GM10266 (cell line): ENCODE results near the gene PROSER2.

Experiments used
- DNase-seq: peaks from one replicate; pipeline ENCODE4 v3.0.0; 2012; ENCODE audit errors: extremely low spot score
- TF ChIP-seq, protein P1 (sequence below): IDR thresholded peaks from 2 replicates; pipeline ENCODE4 v1.5.1; 2012; ENCODE audit warnings: mild to moderate bottlenecking, low read depth; ENCODE audit not compliant: control insufficient read depth, insufficient read depth; ENCODE audit errors: missing control alignments

PROSER2 gene

DNA sequence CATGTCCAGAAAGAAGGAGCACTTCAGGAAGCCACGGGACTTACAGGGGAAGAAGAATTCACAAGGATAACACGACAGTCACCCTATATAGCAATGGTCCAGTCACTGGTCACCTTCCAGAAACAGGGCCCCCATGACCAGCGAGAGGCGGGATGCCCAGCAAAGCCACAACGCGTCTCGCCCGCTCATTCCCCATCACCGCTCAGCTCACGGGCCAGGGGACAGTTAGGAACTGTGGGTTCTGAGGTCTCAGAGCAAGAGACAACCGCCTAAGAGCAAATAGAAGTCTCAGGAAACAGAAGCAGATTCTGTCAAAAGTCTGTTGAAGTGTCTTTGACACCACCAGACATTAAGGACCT is 71.9 kb downstream of the PROSER2 start:
- DNase-seq: no peak
- TF ChIP-seq, protein P1, sequence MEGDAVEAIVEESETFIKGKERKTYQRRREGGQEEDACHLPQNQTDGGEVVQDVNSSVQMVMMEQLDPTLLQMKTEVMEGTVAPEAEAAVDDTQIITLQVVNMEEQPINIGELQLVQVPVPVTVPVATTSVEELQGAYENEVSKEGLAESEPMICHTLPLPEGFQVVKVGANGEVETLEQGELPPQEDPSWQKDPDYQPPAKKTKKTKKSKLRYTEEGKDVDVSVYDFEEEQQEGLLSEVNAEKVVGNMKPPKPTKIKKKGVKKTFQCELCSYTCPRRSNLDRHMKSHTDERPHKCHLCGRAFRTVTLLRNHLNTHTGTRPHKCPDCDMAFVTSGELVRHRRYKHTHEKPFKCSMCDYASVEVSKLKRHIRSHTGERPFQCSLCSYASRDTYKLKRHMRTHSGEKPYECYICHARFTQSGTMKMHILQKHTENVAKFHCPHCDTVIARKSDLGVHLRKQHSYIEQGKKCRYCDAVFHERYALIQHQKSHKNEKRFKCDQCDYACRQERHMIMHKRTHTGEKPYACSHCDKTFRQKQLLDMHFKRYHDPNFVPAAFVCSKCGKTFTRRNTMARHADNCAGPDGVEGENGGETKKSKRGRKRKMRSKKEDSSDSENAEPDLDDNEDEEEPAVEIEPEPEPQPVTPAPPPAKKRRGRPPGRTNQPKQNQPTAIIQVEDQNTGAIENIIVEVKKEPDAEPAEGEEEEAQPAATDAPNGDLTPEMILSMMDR: no peak

DNA sequence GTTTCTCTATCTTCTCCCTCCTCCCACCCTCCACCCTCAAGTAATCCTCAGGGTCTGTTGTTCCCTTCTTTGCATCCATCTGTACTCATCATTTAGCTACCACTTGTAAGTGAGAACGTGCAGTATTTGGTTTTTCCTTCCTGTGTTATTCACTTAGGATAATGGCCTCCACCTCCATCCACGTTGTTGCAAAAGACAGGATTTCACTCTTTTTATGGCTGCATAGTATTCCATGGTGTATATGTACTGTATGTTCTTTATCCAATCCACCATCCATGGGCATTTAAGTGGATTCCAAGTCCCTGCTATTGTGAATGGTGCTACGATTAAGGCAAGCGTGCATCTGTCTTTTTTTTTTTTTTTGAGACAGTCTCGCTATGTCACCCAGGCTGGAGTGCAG is 72.4 kb downstream of the PROSER2 start:
- TF ChIP-seq, protein P1: no peak
- DNase-seq: no peak

DNA sequence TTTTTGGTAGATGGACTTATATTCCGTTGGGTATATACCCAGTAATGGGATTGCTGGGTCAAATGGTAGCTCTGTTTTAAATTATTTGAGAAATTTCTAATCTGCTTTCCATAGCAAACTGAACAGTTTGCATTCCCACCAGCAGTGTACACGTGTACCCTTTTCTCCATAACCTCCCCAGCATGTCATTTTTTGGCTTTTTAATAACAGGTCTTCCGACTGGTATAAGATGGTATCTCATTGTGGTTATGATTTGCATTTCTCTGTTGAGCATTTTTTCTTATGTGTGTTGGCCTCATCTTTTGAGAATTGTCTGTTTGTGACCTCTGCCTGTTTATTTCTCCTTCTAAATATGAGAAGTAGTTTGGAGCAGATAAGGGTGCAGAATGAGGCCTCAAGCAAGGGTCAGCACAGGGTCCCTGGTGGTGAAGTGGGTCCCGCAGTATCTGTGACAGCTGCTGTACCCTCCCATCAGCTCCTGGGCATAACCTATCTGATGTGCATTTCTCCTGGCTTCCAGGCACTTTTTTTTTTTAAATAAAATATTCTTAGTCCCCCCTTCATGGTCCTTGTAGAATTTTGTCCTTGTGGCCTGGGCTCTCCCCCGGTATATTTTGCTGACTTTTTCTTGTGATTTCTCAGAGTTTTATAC is 73.5 kb downstream of the PROSER2 start:
- DNase-seq: no peak

DNA sequence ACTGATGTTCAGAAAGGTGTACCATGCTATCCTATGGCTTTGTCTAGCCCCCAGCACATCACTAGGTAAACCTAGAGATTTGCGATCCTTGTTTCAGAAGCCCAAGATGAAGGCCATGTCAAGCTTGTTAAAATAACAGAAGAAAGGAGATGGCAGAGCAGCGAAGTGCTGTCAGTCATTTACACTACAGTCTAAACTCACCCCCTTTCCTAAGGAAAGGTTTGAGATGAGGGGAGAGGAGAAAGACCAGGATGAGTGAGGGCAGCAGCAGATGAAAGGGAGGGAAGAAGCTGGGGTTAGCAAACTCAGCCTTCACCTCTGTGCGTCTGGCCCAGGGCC is 74.8 kb downstream of the PROSER2 start:
- no peak for DNase-seq
- TF ChIP-seq, protein P1: no peak

More for the DNA sequence above, 73.5 kb downstream of the PROSER2 start:
- TF ChIP-seq, protein P1: no peak

DNA sequence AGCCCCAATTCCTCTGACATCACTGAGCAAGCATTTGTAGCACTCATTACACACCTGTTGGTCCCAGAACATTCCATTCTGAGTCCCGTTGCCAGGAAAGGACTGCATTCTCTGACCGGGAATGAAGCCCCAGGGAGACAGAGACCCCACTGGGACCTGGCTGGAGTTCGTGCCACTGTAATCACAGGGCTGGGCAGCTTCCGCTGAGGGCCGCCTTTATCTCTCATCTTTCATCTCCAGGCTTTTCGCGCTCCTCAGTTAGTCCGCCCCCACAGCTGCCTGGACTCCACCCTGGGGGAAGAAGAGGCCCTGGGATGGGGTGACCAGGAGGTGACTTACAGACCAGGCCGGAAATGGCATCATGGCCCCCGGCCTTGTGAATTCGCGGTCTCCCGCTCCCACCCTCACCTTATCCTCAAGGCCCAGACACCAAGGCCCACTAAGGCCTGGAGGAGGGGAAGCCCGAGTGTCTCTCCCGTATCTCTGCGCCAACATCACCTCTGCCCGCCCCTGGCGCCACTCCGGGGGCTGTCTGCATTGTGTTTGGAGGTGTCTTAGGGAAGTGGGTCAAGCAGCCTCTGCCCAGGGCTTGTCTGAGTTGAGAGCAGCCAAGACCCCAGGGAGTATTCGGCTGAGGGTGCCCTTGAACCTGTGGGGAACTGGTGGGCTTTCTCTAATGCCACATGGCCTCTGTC is 75.4 kb downstream of the PROSER2 start:
- TF ChIP-seq, protein P1: no peak
- DNase-seq: no peak

DNA sequence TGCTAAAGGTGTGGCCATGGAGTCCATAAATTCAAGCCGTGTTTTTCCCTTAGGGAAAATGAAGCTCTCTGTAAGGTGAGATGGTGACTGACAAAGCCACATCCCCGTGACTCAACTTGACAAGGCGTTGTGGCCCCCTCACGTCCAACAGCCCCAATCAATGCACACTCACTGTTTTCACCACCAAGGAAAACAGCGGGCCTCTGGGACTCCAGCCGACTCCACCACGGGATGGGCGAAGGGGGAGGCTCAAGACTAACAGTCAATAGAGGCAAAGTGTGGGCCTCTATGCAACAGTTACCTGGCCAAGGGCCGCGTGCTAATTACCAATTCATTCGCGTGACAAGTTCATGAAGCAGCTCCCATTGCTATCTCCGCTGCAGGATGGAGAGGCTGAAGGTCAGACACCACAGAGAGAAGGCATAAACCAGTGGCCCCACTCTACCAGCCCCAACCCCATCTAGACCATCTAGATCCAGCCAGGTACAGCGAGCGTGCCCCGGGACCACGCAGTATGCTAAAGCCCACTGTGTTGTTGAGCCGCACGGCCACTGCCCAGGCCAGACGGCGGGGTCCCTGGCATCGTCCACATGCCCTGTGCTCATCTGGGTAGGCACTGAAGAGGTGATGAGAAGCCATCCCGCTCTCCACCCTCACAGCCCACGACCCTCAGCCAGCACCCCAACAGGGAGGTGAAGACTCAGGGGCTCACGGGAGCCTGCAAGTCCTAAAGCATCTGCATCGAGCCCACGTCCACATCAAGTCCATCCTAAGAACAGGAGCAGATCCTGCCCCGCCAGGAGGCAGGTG is 76.1 kb downstream of the PROSER2 start:
- TF ChIP-seq, protein P1: no peak
- no peak for DNase-seq

DNA sequence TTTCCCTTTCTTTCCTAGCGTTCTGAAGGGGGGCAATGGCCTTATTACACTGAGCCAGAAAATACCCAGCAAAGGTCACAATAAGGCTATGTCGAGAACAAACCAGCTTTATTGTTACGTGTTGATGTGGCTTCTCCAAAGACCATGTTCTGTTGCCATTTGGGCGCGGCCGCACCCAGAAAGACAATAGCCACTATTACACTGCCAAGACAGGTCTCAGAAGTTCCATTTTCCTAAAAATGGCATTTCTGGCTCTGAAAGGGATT is 77.8 kb downstream of the PROSER2 start:
- DNase-seq: no peak
- TF ChIP-seq, protein P1: no peak
